ENCODE results near the gene SLTM.

DNA sequence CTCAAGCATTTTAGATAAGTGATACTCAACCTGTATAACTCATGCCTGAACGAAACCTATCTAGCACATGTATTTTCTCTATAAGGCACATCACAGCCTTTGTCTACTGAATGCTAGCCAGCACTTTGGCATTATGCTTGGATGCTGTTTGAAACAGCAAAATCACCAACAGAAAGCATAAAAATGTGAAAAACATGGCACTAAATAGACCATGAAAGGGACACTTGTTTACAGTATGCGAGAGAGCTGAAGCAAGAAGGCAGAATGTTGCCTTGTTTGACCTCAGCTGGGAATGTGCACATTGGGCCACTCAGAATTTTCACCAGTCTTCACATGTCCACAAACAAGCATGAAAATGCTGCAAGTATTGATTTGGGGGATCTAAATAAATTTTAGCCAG is 102.9 kb downstream of the SLTM start:
- TF ChIP-seq RAD21 (IDR thresholded peaks at IDR 0.05; ENCODE audit: low read depth) (no peak), TAF1 (IDR thresholded peaks at IDR 0.05; ENCODE audit: low read depth) (no peak), EP300 (IDR thresholded peaks at IDR 0.05; ENCODE audit: borderline replicate concordance) (no peak), TEAD4 (IDR thresholded peaks at IDR 0.05) (no peak), CREB1 (IDR thresholded peaks at IDR 0.05; ENCODE audit: low read depth) (no peak), FOXM1 (IDR thresholded peaks at IDR 0.05; ENCODE audit: borderline replicate concordance, low read depth) (no peak), CEBPB (IDR thresholded peaks at IDR 0.05) (no peak), YY1 (IDR thresholded peaks at IDR 0.05; ENCODE audit: low read depth) (no peak), NFIC (IDR thresholded peaks at IDR 0.05) (no peak)
- TF ChIP-seq, protein P1, sequence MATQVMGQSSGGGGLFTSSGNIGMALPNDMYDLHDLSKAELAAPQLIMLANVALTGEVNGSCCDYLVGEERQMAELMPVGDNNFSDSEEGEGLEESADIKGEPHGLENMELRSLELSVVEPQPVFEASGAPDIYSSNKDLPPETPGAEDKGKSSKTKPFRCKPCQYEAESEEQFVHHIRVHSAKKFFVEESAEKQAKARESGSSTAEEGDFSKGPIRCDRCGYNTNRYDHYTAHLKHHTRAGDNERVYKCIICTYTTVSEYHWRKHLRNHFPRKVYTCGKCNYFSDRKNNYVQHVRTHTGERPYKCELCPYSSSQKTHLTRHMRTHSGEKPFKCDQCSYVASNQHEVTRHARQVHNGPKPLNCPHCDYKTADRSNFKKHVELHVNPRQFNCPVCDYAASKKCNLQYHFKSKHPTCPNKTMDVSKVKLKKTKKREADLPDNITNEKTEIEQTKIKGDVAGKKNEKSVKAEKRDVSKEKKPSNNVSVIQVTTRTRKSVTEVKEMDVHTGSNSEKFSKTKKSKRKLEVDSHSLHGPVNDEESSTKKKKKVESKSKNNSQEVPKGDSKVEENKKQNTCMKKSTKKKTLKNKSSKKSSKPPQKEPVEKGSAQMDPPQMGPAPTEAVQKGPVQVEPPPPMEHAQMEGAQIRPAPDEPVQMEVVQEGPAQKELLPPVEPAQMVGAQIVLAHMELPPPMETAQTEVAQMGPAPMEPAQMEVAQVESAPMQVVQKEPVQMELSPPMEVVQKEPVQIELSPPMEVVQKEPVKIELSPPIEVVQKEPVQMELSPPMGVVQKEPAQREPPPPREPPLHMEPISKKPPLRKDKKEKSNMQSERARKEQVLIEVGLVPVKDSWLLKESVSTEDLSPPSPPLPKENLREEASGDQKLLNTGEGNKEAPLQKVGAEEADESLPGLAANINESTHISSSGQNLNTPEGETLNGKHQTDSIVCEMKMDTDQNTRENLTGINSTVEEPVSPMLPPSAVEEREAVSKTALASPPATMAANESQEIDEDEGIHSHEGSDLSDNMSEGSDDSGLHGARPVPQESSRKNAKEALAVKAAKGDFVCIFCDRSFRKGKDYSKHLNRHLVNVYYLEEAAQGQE (IDR thresholded peaks at IDR 0.05; ENCODE audit: low read depth) = no peak

Measured in Ishikawa (cell line).